ENCODE results near the gene MAPK9.

DNA sequence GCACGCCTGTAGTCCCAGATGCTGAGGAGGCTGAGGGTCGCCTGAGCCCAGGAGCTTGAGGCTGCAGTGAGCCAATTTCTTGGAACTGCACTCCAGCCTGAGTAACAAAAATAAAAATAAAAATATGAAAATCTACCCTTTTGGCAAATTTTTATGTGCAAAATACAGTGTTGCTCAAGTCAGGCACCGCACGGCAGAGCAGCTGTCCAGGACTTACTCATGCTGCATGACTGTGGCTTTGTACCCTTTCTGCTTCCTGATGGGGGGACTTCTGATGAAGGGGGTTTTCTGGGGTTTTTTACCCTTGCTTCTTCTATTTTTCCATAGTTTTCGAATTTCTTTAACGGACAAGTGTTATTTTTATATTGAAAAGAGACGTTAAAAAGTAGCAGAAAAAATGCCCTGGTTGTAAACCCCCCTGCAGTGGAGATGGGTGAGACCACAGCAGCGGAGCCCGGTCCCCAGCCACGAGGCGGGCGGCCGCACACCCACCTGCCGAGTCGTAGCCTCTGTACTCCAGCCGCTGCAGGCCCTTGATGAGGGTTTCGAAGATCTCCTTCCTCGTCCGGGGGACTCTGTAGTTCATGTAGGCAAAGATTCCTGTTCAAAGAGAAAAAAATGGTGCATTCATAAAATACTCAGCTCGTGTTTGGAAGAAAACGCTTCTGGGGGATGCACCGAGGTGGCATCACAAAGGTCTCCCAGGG lies 46.3 kb upstream of the MAPK9 start:
- TF ChIP-seq POLR2A (conservative IDR thresholded peaks at IDR 0.05) (no peak), ZNF263 (CRISPR knock-in tag; IDR thresholded peaks at IDR 0.05; ENCODE audit: borderline replicate concordance) (no peak)

All from K562 (cell line).